HG03378 (cell line): ENCODE measurements around the gene MAD1L1.

Experiments
- ATAC-seq: cut with Tn5 transposase; IDR thresholded peaks from one replicate; pipeline ENCODE4 v1.9.1; 2021; ENCODE audit warnings: mild to moderate bottlenecking, moderate library complexity; ENCODE audit not compliant: unreplicated experiment

The MAD1L1 gene

DNA sequence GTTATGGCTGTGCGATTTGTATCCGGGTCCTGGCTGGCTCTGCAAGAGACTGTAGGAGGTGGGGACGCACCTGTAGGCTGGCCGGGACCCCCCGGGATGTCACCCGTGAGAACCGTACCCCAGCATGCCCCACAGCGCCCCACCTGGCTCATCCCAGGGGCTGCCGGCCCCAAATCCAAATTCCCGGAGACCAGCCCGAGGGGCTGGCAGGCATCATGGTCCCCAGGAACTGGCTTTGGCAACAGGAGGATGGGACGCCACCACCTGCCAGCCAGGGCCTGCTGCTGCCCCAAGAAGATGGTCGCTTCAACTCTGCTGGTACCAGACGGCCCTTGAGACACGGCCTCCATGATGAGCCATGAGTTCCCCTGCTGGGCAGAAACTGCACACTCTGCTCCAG is 323.3 kb downstream of the MAD1L1 start:
- no peak for ATAC-seq

DNA sequence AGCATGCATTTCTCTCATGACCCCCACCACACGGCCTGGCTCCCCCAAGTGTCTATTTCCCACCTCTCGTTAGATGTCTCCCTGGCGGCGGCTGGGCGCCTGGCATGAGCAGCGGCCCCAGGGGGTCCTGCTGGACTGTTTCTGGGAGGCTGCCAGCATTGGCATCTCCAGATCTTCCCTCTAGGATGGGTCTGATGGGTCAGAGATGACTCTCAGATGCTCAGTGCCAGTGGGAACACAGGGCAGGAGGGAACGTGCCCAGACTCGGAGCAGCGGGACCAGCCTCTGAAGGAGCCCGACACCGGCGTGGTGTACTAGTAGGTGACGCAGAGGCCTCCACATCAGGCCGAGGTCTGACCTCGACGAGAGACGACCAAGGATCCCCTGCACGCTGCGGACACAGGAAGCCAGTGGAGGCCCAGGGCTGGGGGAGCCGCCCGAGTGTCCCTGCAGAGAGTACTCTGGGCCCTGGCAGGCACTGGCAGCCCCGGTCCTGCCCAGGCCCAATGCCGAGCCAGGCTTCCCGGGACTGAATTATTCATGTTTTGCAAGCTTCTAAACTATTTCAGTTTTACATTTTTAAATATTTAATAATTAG is 323.8 kb downstream of the MAD1L1 start:
- ATAC-seq: no peak

DNA sequence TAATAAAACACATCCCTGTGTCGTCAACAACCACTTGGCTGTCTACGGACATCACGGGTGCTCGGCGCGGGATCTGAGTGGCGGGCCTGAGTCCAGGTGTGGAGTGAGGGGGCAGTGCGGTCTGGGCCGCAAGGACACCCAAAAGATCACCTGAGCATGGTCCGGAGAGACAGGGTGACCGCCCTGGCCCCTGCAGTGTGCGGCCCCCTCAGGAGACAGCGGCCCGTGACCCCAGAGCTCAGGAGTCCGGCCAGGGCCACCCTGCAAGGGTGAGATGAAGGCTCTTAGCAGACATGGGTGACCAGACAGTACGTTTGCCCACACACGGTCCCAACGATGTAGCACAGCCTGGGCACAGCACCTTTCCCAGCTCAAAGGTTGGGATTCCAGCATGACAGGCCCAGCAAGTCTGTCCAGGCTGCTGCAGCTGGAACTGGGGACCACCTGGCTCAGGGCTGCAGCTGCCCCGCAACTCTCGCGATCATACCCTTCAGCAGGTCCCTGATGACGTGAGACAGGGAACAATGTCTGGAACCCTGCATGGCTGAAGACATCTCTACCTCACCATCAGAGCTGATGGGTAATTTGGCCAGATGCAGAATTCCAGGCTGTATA is 324.9 kb downstream of the MAD1L1 start:
- no peak for ATAC-seq

DNA sequence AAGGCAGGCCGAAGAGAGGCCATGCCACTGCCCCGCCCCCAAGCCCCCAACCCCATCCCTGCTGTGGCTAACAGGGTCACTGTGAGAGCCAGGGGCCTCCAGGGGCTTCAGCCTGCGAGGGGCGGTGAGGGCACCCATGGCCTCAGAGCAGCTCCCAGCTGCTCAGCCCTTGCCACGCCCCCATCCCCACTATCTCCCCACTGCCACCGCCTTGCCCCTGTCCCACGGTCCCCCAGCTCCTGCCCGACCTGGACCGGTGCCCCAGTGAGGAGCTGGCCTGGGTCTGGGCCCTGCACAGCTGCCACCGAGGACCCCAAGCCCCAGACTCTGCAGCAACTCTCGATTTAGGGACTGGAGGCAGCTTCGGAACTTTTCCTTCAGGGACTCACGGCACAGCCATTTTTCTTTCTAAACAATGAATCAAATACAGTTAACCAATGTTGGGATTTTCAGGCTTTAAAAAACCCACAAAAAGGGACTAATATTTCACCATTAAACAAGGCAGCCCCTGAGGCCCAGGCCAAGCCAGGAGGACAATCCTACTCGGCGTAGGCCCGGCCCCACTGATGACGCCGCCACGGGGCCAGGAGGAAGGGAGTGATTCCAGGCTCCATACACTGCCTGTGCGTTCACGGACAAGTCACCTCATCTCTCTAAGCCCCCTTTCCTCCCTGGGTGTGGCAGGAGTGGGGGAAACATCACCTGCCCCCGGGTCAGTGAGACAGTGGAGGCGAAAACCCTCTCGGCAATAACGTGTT is 325.6 kb downstream of the MAD1L1 start:
- no peak for ATAC-seq

DNA sequence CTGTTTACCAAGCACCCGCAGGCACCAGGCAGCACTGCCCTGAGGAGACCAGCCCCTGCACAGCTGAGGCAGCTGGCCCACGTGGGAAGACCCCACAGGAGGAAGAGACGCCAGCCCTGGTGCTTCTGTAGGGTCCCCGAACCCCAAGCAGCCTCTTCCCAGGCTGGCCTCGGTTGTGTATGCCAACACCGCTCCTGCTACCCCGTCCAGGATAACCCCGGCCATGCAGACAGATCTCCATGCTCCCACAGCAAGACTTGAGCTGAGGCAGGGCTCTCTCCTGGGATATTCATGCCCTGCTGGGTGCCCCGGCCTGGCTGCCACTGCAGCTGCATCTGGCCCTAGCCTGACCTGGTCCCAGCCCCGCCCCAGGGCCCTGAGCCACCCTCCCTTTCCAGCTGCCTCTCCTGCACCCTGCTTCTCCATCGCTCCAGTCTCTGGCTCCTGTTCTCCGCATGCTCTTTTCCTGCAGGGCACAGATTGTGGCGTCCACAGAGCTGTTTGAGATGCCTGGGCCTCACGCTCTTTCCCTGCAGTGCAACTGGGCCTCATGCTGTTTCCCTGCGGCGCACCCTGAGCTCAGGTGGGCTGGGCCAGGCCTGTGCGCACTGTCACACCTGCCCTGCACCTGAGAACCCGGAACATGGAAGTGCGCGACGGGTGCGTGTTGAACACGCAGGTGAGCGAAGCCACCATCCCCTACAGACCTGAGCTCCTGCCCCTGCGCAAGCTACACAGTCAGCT is 326.5 kb downstream of the MAD1L1 start:
- no peak for ATAC-seq

DNA sequence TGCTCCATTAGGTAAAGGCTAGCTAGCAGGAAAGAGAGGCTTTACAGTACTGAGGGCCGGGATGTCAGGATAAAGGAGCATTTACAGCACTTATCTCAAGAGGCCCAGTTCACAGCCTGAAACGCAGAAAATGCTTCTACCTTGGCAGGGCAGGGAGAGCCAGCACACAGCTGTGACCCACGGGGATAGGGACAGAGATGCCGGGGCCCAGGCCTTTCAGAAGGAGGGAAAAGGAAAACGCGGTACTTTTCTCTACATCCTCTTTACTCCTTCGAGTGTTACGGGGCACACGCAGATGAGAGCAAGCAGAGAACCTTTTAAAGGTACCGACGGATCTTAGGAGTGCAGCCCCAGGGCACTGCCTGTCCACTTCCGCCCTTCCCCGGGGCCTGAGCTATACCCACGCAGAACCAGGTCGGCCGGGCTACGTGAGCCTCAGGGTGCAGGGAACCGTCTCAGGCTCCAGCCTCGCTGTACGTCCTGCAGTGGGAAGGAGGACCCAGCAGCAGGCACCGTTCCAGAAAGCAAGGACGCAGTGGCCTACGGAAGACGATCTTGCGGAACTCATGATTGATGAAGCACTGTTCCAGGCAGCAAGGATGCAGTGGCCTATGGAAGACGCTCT is 330.4 kb downstream of the MAD1L1 start:
- no peak for ATAC-seq

DNA sequence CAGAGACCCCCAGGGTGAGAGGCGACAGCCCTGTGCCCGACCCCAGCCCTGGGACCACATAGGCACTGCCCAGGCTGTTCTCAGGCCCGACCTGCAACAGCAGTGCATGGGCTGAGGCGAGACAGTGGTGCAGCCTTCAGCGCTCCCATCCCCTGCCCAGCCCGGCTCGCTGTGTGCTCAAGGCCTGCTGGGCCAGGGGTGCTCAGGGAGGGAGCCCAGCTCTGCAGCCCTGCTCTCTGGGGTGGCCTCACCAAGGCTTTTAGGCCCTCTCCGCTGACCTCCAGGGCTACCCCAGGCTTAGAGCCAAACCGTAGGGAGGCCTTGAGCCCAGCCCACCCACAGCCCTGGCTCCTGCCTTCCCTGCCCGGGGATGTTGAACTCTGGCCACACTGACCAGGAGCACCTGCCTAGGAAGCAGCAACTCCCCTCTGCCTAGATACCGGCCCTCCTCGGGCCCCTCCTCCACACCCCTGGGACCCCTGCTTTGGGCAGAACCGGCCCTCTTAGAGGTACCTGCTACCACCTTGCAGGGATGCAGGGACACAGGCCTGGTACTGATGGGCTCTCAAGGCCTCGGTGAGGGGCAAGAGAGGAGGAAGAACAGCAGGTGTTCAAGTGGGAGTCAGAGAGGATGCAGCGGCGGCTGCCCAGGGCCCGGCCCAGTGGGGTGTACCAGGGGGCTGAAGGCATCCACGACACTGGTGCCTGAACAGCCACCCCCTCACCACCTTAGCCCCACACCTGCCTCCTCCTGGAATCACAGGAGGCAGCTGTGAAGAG is 331.1 kb downstream of the MAD1L1 start:
- ATAC-seq: no peak

DNA sequence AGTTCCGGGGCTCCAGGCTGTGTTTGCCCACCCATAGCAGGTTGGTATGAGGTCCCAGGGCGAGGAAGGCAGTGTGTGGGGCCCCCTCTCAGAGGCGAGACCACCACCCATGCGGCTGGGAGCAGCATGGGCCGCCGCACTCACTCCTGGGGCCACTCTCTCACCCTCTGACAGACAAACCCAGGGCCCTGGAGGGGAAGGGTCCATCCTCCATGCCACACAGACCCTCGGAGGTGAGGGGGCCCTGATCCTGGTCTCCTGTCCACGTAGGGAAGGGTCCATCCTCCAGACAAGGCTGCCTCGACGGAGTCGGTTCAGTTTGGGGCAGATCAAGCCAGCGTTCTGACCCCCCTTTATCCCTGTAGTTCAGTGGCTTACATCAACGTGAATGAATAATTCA is 331.9 kb downstream of the MAD1L1 start:
- ATAC-seq: no peak

DNA sequence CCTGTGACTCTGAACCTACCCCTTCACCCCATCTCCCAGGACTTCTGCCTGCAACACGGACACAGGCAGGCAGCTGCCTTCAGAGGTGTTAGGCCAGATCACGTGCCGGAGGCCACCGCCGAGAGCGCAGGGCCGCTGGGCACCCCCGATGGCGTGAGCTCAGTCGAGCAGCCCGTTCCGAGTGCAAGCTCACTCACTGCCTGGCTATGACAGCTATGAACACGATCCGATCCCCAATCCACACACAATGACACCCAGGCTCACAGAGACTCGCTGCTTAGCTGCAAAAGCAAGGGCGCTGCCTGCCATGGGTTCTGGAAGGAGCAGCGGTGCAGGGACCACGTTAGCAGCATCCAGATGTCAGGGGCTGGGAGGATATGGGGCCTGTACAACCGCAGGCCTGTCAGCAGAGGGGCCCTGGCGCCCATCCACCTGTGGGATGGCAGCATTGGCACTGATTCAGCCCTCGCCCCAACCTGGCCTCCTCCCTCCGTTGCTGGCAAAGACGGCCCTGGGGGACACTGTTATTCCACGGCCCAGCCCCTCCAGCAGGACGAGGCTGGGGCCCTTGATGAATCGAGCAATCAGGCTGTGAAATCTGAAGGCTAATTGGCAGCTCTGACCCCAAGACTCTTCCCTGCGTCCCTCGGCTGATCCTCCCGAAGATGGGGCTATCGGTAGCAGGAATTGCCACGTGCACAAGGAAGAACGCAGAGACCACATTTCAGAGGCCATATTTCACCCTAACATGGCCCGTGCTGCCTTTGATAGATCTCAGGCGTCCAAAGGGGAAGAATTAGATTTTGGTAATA is 332.6 kb downstream of the MAD1L1 start:
- ATAC-seq: no peak

DNA sequence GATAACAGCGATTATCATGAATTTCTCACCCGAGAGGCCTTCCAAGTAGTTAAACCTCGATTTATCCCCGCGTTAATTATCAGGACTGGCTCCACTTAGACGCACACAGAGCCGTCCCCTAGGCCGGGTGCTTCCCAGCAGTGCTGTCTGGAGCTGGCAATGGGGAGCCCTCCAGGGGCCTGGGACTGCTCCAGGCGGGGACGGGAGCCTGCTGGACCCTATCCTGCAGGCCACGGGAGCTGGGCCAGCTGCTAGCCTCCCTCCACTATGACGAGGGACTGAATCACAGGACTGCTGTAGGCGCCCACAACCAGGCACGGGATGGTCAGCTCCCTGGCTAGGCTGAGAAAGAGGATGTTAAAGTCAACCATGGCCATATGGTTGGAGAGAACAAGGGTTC is 333.5 kb downstream of the MAD1L1 start:
- ATAC-seq: no peak

DNA sequence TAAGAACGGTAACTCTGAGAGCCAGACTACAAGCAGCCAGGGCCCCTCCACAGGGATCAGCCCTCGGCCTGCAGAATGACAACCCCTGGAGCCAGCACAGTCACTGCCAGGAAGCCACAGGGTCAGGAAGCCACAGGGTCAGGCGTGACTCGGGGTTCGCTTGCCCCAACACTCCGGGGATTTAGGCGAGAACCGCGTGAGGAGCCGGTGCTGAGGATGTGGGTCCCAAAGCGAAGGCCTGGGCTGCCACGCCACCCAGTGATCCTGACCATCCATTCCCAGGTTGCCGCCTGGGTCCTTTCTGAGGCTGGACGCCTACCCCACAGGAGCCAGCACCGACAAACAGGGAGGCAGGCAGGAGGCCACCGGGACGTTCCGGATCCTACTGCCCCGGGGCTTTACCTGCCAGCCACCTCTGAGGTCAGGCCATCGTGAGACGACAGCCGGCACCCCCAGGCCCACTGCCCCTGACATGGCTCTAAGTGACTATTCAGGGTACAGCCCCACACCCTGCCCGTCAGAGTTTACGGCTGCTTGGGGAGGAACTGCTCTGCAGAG is 334.0 kb downstream of the MAD1L1 start:
- ATAC-seq: no peak

DNA sequence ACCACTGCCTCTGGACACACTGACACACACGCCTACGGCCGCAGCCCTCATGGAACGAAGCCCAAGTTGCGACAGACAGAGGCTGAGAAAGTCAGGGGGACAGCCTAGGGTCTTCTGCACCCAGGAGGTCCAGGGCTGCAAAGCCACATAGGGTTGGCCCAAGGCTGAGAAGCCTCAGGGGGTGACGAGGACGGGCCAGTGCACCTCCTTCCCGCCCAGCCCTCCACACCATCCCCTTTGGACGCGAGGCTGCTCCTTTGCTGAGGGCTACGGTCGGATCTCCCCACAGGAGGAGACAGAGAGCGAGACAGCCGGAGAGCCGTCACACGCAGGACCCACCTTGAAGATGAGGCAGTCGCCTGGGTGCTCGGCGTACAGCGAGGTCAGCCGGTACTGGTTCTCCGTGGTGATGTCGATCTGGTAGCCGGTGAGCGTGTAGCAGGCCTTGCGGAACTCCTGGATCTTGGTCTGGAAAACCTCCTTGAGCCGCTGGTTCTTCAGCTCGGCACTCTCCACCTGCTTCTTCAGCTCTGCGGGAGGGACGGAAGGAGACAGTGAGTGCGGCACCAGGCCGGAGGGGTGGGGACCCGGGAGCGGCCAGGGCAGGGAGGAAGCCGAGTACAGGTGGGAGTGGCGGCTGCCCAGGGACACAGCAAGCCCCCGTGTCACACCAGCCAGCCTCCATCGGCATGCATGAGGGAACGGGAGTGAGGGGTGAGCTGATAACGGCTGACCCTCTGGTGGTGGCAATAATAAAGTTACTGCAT is 334.7 kb downstream of the MAD1L1 start:
- ATAC-seq: no peak

DNA sequence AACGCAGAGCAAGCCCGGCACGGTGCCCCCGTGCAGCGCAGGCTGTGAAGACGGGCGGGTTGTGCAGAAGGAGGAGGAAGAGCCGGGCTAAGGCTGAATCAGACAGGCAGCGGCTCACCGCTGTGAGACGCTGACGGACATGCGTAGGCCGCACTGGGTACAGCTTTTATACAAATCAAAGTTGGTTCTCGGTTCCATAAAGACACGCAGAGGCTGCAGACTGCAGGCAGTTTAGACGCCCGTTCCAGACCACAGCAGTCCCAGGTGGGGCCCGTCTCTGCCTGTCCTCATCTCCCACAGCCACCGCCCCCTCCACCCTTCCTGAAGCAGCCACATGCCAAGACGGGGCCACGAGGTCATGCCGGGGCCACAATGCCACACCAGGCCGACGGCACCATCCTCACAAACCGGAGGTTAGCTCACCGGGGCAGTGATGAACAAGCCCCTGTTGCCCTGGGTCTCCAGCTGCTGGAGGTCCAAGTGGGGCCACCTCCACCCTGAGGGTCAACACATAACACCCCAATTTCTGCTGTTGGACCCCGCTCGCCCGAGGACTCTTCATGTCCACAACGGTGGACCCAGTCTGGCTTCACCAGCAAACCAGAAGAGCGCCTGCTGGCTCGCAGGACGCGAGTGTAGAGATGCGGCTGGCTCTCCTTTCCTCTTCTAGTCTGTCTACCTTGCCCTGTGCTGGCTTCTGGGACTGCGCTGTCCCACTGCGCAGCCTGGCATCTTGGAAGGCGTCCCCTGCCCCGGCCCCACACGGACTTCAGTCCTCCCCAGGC is 335.5 kb downstream of the MAD1L1 start:
- ATAC-seq: no peak

DNA sequence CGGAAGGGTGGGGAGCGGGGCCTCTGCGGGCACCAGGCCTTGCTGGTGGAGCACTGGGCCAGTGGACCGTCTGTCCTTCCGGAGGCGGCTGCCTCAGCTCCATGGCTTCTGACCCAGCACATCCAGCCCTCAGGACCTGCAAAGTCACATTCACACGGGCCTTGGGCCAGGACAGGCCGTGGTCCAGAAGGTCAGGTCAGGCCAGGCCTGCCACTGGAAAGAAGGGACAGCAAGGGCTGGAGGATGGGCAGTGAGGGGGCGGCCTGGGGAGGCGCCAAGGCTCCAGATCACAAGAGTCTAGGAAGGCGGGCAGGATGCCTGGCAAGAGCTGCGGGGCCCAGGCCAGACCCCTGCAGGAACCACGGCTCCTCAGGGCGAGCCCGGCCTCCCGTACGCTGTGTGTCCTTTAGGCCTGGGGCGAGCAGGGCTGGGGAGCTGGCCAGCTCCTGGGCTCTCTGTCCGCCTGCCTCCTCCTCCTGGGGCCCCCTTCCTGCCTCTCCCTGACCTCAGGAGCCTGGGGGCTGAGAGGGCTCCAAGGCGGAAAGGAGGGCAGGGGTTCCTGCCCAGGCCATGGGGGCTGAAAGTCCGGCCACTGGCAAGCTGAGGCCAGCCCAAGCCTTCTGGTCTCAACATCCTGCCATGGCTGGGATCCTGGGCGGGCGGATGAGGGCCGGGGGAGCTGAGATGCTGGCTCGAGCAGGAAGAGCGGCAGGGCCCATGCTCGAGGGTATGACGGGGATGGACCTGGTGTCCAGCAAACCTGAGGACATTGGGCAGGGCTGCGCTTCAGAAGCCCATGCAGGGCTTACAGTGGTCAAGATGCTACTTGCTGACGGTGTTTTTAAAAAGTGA is 336.9 kb downstream of the MAD1L1 start:
- ATAC-seq: no peak

DNA sequence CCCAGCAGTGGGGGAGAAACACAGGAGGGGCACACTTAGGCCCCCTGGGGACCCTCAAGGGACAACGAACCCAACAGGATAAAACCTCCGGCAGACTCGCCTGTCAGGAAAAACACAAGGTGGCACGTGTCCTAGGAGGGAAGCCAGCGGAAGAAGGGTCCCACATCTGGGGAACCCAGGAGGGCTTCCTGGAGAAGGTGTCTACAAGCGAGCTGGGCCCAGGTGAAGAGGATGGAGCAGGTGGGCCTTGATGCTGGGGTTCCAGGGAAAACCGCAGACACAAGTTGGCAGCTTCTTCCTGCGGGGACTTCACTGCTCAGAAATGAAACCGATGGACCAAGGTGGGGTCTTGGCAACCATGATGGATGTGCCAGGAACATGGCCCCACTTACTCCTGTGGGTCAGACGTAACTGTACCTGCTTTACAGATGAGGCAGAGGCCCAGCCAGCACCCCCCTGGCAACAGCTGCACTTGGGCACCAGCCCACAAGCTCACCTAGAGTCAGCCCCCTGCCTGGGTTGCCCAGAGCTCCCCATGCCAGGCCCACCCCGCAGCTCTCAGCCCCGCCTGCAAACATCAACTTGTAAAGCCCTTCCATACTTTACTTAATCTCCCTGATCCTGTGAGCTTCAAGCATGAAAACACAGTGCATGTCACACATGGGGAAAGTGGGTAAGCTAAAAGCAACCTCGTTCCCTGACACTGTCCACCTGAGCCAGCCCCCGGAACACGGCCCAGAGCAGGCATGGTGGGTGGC is 337.7 kb downstream of the MAD1L1 start:
- ATAC-seq: no peak

DNA sequence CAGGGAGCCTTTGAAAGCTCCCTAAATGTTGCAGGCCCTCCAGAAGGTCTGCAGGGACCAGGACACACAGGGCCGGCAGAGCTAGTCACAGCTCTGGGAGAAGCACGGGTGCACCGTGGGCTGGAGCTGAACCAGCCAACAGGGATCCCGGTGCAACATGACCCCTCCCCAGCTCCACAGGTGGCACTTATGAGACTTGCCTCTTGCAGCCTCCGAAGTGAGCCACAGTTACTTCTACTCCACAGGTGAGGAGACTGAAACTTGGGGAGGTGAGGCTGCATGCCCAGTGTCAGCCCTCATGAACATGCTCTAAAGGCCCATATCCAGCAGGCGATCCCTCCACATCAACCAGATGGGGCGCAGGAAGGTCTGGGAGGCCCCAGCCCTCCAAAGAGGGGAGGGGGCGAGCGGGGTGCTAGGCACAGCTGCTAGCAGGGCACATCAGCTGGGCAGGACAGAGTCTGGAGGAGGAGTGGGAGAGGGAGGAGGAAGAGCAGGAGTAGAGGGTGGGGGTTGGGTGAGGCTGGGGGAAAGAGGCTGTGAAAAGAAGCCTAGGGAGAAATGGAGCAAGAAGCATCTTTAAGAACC is 338.3 kb downstream of the MAD1L1 start:
- no peak for ATAC-seq
